Kidney (tissue), 14 donors: ENCODE measurements around the gene SHE. TPM values are rescaled to one million over a fixed set of nuclear protein-coding genes. Genes with fewer than 3 reads are reported as not detected.

Source experiments
- DNase-seq, 5 donors: peaks; one replicate each; pipeline ENCODE4 v3.0.0-alpha.2; 2013 to 2020
- FAIRE-seq: peaks from 2 replicates; lab custom pipeline; 2012; peaks lifted over from hg19 to GRCh38; lab: Jason Lieb, UNC
- H3K27ac ChIP-seq, 2 donors: one replicate each; pipeline ENCODE4 v1.7.0; 2013; ENCODE audit warnings: low read depth in 2 of 2, low read length in 2 of 2, inconsistent platforms in 1 of 2
- H3K27me3 ChIP-seq: one replicate; pipeline ENCODE4 v1.7.1; 2013; ENCODE audit warnings: low read length, inconsistent platforms; ENCODE audit not compliant: control insufficient read depth, insufficient read depth
- H3K36me3 ChIP-seq, 3 donors: one replicate each; pipeline versions ENCODE4 v1.7.0 to v1.7.1; 2013; ENCODE audit warnings: low read length in 3 of 3, control low read depth in 1 of 3, inconsistent platforms in 1 of 3; ENCODE audit not compliant: insufficient read depth in 3 of 3, control insufficient read depth in 2 of 3
- H3K4me1 ChIP-seq, 3 donors: one replicate each; pipeline versions ENCODE4 v1.7.0 to v1.7.1; 2013; ENCODE audit warnings: low read length in 3 of 3, inconsistent platforms in 1 of 3, low read depth in 1 of 3; ENCODE audit not compliant: control insufficient read depth in 2 of 3, insufficient read depth in 2 of 3
- H3K4me3 ChIP-seq, 3 donors: one replicate each; pipeline versions ENCODE4 v1.7.0 to v1.8.1; 2013; ENCODE audit warnings: low read length in 3 of 3, control low read depth in 1 of 3, inconsistent platforms in 1 of 3
- H3K9ac ChIP-seq, 3 donors: one replicate each; pipeline versions ENCODE4 v1.7.0 to v1.7.1; 2013; ENCODE audit warnings: low read length in 3 of 3, control low read depth in 1 of 3, inconsistent platforms in 1 of 3
- H3K9me3 ChIP-seq, 3 donors: one replicate each; pipeline versions ENCODE4 v1.7.0 to v1.7.1; 2013; ENCODE audit warnings: low read length in 3 of 3, control low read depth in 1 of 3, inconsistent platforms in 1 of 3; ENCODE audit not compliant: control insufficient read depth in 2 of 3, insufficient read depth in 1 of 3
- intact Hi-C: fragments of 100-400 bp; cut with DNase I; formaldehyde crosslinking; loops from one replicate; pipeline ENCODE4 v1.11.1; 2022
- polyA plus RNA-seq: library from polyadenylated mRNA; stranded (reverse); fragments of 350-450 nt; fragmentation: Illumina TruSeq; extraction: RNeasy Lipid Tissue Mini Kit (QIAGEN cat#74804); gene quantifications from one replicate; pipeline ENCODE4 v1.2.3, GENCODE V29; 2014; ENCODE audit warnings: low read depth, low replicate concordance; ENCODE audit not compliant: insufficient read depth
- total RNA-seq: library from RNA; stranded (reverse); fragmentation: NEBNext Ultra II Directional; extraction: Animal tissue kit (Norgen Biotek cat#: 25700); gene quantifications from one replicate; pipeline ENCODE4 v1.2.1, GENCODE V29; 2021
- TF ChIP-seq, protein P1 (sequence below): IDR thresholded peaks from 3 replicates; pipeline ENCODE4 v1.5.1; 2012; ENCODE audit warnings: mild to moderate bottlenecking, moderate library complexity, borderline replicate concordance; ENCODE audit not compliant: insufficient read depth; ENCODE audit errors: extremely low read depth
- donor health status: control.
- donor health status: control.
- donor health status: control.
- donor health status: control.
- donor health status: control.
- donor health status: DM: yes; HTN: yes; CAD: no.
- donor health status: Normal renal cell carcinoma (clear cell type).

The SHE gene
- total and polyA plus RNA-seq, 2 donors from 2014 or later, result 7.6 to 18.1 TPM

DNA sequence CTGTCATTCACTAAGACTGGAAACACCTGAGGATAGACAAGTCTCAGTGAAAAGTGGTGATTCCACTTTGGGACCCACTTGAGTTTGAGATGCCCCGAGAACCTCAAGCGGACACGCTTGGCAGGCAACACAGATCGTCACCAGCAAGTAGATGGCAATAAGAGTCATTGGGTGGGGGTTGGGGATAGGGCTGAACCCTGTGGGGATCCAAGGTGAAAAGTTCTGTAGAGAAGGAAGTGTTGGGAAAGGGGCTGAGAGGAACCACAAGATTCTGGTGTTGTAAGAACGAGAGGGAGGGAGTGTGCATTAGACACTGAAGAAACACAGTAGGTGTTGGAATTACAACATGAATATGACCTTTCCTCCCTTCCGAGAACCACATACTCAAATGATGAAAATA is 45.6 kb downstream of the SHE start:
- TF ChIP-seq, protein P1, sequence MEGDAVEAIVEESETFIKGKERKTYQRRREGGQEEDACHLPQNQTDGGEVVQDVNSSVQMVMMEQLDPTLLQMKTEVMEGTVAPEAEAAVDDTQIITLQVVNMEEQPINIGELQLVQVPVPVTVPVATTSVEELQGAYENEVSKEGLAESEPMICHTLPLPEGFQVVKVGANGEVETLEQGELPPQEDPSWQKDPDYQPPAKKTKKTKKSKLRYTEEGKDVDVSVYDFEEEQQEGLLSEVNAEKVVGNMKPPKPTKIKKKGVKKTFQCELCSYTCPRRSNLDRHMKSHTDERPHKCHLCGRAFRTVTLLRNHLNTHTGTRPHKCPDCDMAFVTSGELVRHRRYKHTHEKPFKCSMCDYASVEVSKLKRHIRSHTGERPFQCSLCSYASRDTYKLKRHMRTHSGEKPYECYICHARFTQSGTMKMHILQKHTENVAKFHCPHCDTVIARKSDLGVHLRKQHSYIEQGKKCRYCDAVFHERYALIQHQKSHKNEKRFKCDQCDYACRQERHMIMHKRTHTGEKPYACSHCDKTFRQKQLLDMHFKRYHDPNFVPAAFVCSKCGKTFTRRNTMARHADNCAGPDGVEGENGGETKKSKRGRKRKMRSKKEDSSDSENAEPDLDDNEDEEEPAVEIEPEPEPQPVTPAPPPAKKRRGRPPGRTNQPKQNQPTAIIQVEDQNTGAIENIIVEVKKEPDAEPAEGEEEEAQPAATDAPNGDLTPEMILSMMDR, result no peak
- Histone ChIP-seq H3K4me1 (no peaks in the 10 kb centered on the region), H3K27me3 (no peaks in the 10 kb centered on the region), H3K27ac (no peak overlapping the region), H3K36me3 (peaks cover 0 to 11% (median 8%) of the 10 kb centered on the region in 3 donors), H3K4me3 (no peak overlapping the region), H3K9ac (no peak overlapping the region), H3K9me3 (no peaks in the 10 kb centered on the region)
- intact Hi-C loops, result no loop called here
- FAIRE-seq, result no peak
- no peak for DNase-seq

DNA sequence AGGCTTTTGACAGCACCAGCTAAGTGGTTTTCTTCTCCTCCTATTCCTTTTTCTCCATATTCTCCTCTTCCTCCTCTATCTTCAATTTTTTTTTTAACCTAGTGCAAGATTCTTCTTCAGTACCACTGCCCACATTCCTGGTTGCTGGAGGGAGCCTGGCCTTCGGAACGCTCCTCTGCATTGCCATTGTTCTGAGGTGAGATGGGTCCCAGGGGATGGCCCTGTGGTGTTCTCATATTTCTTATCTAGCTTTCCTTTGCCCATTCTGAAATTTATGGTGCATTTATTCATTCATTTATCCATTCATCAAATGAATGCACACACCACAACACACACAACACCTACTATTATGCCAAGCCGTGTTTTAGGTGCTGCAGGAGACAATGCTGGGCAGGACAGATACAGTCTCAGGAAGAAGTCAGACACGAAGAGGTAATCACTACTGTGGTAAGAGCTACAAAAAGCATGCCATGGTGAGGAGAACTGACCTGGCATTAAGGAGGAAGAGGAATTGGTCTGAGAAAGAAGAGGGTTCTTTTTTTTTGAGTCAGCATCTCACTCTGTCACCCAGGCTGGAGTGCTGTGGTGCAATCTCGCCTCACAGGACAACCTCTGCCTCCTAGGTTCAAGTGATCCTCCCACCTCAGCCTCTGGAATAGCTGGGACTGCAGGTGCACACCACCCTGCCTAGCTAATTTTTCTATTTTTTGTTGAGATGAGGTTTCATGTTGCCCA is 47.7 kb downstream of the SHE start:
- intact Hi-C loops, result no loop called here
- Histone ChIP-seq H3K27me3 (no peaks in the 10 kb centered on the region), H3K36me3 (peaks cover 0 to 16% (median 12%) of the 10 kb centered on the region in 3 donors), H3K27ac (no peak overlapping the region), H3K4me1 (no peaks in the 10 kb centered on the region), H3K9ac (no peak overlapping the region), H3K9me3 (no peaks in the 10 kb centered on the region), H3K4me3 (no peak overlapping the region)
- no peak for DNase-seq
- TF ChIP-seq, protein P1, result no peak
- no peak for FAIRE-seq

DNA sequence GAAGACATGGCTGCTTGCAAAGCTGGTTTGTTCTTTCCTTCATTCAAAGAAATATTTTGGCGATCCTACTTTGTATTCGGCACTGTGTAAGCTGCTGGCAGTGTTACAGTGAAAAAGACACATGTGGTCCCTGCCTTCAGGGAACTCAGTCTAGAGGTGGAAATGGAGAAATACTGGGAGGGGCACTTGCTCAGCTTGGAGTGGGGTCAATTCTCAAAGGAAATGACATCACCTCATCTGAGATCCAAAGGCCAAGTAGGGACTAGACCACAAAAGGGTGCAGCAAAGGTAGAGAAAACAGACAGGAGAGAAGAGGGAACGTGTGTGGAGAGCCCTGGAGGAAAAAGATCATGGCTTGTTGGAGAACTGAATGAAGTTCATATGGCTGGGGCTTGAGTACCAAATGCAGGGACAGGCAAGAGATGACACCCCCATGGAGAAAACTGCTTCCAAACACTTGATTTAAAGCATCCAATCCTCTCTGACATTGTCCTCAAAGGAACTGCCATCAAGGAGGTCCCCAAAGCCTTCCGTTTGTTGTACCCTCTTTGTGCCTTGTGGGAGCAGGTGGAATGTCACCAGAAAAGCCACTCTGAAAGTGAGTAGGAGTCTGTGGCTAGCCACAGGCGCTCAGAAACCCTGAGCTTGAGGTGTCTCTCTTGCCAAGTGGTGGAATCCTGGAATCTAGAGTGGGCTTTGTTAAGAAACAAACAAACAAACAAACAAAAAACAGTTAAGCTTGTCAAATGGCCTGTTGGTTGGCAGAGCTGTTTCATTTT is 48.4 kb downstream of the SHE start:
- FAIRE-seq, result no peak
- no peak overlapping the region for H3K4me3 ChIP-seq
- H3K9me3 ChIP-seq, result no peaks in the 10 kb centered on the region
- H3K4me1 ChIP-seq, result no peaks in the 10 kb centered on the region
- intact Hi-C loops, result no loop called here
- TF ChIP-seq, protein P1, result no peak
- no peaks in the 10 kb centered on the region for H3K27me3 ChIP-seq
- no peak overlapping the region for H3K9ac ChIP-seq
- H3K36me3 ChIP-seq, result peaks cover 0 to 19% (median 14%) of the 10 kb centered on the region in 3 donors
- DNase-seq, result no peak
- no peak overlapping the region for H3K27ac ChIP-seq
